ENCODE results near the gene IL27RA.

- TF ChIP-seq POLR2AphosphoS5 (IDR thresholded peaks at IDR 0.05; ENCODE audit: low read depth, low read length): no peak
- TF ChIP-seq CTCF (IDR thresholded peaks at IDR 0.05): no peak
These were observed 45.1 kb upstream of the IL27RA start for GRCh38 chr19:13986348-13986904.

Data from Panc1 (cell line).